H9 (cell line): ENCODE results near the gene B9D1. TPM values are rescaled to one million over a fixed set of nuclear protein-coding genes. Genes with fewer than 3 reads are reported as not detected.

Experiments
- DNase-seq: peaks from one replicate; pipeline ENCODE4 v3.0.0-alpha.2; 2017
- H2AFZ ChIP-seq: one replicate; pipeline ENCODE4 v1.6.1; 2013; ENCODE audit warnings: mild to moderate bottlenecking, low read length, control low read depth, moderate library complexity
- H2AK5ac ChIP-seq: 2 replicates; pipeline ENCODE4 v1.6.1; 2013; ENCODE audit warnings: low read length, control low read depth, mixed read lengths; ENCODE audit not compliant: insufficient read length
- H2BK120ac ChIP-seq: one replicate; pipeline ENCODE4 v1.6.1; 2013; ENCODE audit warnings: low read depth, mild to moderate bottlenecking, low read length, control low read depth, inconsistent platforms; ENCODE audit not compliant: poor library complexity, severe bottlenecking
- H2BK12ac ChIP-seq: 2 replicates; pipeline ENCODE4 v1.6.1; 2013; ENCODE audit warnings: low read length, control low read depth, mixed read lengths, low read depth; ENCODE audit not compliant: insufficient read length
- H2BK15ac ChIP-seq: 2 replicates; pipeline ENCODE4 v1.6.1; 2013; ENCODE audit warnings: low read depth, low read length, control low read depth
- H2BK20ac ChIP-seq: one replicate; pipeline ENCODE4 v1.6.1; 2013; ENCODE audit warnings: low read depth, mild to moderate bottlenecking, low read length, control low read depth, inconsistent platforms; ENCODE audit not compliant: poor library complexity, severe bottlenecking
- H2BK5ac ChIP-seq: 2 replicates; pipeline ENCODE4 v1.6.1; 2013; ENCODE audit warnings: low read length, control low read depth, mixed read lengths; ENCODE audit not compliant: insufficient read length
- H3K14ac ChIP-seq: 2 replicates; pipeline ENCODE4 v1.6.1; 2013; ENCODE audit warnings: low read length, control low read depth; ENCODE audit not compliant: insufficient read depth
- H3K18ac ChIP-seq: 2 replicates; pipeline ENCODE4 v1.6.1; 2013; ENCODE audit warnings: low read depth, mild to moderate bottlenecking, mixed read lengths, low read length, control low read depth; ENCODE audit not compliant: insufficient read length
- H3K23ac ChIP-seq: 2 replicates; pipeline ENCODE4 v1.6.1; 2013; ENCODE audit warnings: low read length, control low read depth, mixed read lengths, low read depth; ENCODE audit not compliant: insufficient read length
- H3K23me2 ChIP-seq: 2 replicates; pipeline ENCODE4 v1.6.1; 2013; ENCODE audit warnings: low read depth, mild to moderate bottlenecking, mixed read lengths, low read length, control low read depth; ENCODE audit not compliant: insufficient read length, poor library complexity, severe bottlenecking
- H3K27ac ChIP-seq: 2 replicates; pipeline ENCODE4 v1.5.1; 2013; ENCODE audit warnings: low read length, control low read depth, mixed read lengths, low read depth; ENCODE audit not compliant: insufficient read length
- H3K27me3 ChIP-seq: 2 replicates; pipeline ENCODE4 v1.6.1; 2013; ENCODE audit warnings: low read length, control low read depth, inconsistent platforms; ENCODE audit not compliant: insufficient read depth
- H3K4ac ChIP-seq: 2 replicates; pipeline ENCODE4 v1.6.1; 2013; ENCODE audit warnings: low read depth, mild to moderate bottlenecking, control low read depth, inconsistent platforms, low read length, moderate library complexity
- H3K4me1 ChIP-seq: 2 replicates; pipeline ENCODE4 v1.6.1; 2013; ENCODE audit warnings: low read length, control low read depth, inconsistent platforms; ENCODE audit not compliant: insufficient read depth
- H3K4me2 ChIP-seq: 2 replicates; pipeline ENCODE4 v1.6.1; 2013; ENCODE audit warnings: low read length, control low read depth, mixed read lengths; ENCODE audit not compliant: insufficient read length, insufficient read depth
- H3K56ac ChIP-seq: 2 replicates; pipeline ENCODE4 v1.6.1; 2013; ENCODE audit warnings: low read depth, mild to moderate bottlenecking, mixed read lengths, low read length, control low read depth; ENCODE audit not compliant: insufficient read length
- H3K79me1 ChIP-seq: 2 replicates; pipeline ENCODE4 v1.6.1; 2013; ENCODE audit warnings: low read depth, mild to moderate bottlenecking, moderate library complexity, low read length, control low read depth, inconsistent platforms; ENCODE audit not compliant: insufficient read depth, poor library complexity, severe bottlenecking
- H3K79me2 ChIP-seq: 2 replicates; pipeline ENCODE4 v1.6.1; 2013; ENCODE audit warnings: low read length, control low read depth, inconsistent platforms; ENCODE audit not compliant: insufficient read depth
- H3K9ac ChIP-seq: 2 replicates; pipeline ENCODE4 v1.6.1; 2013; ENCODE audit warnings: low read length, control low read depth, mixed read lengths; ENCODE audit not compliant: insufficient read length; ENCODE audit errors: extremely low read depth
- H3K9me3 ChIP-seq: one replicate; pipeline ENCODE4 v1.6.1; 2013; ENCODE audit warnings: low read depth, low read length, inconsistent platforms; ENCODE audit not compliant: control insufficient read depth
- H3T11ph ChIP-seq: one replicate; pipeline ENCODE4 v1.6.1; 2013; ENCODE audit warnings: mild to moderate bottlenecking, low read length, control low read depth, inconsistent platforms
- H4K20me1 ChIP-seq: one replicate; pipeline ENCODE4 v1.6.1; 2013; ENCODE audit not compliant: control insufficient read depth, insufficient read length, insufficient read depth
- H4K5ac ChIP-seq: 2 replicates; pipeline ENCODE4 v1.6.1; 2013; ENCODE audit warnings: low read depth, mild to moderate bottlenecking, mixed read lengths, low read length, control low read depth; ENCODE audit not compliant: insufficient read length
- H4K8ac ChIP-seq: replicated peaks from 2 replicates; pipeline ENCODE4 v1.6.1; 2013; ENCODE audit warnings: low read length, control low read depth, mixed read lengths, low read depth; ENCODE audit not compliant: insufficient read length
- H4K91ac ChIP-seq: 2 replicates; pipeline ENCODE4 v1.6.1; 2013; ENCODE audit warnings: low read depth, mild to moderate bottlenecking, moderate library complexity, mixed read lengths, low read length, control low read depth; ENCODE audit not compliant: insufficient read length
- H3K27ac Mint-ChIP-seq, 3 experiments: 2 replicates in 2 of 3; 3 replicates in 1 of 3; pipeline ENCODE4 v1.8.0; 2020 to 2021; ENCODE audit warnings: mixed read lengths in 3 of 3, mild to moderate bottlenecking in 1 of 3, moderate library complexity in 1 of 3
- H3K27me3 Mint-ChIP-seq: 2 replicates; pipeline ENCODE4 v1.8.0; 2021; ENCODE audit warnings: low read depth, mild to moderate bottlenecking, moderate library complexity, mixed read lengths
- H3K36me3 Mint-ChIP-seq, 3 experiments: 2 replicates in 2 of 3; 3 replicates in 1 of 3; pipeline ENCODE4 v1.8.0; 2020 to 2021; ENCODE audit warnings: low read depth in 3 of 3, mixed read lengths in 3 of 3; ENCODE audit not compliant: insufficient read depth in 1 of 3
- H3K4me1 Mint-ChIP-seq, 2 experiments: 2 replicates each; pipeline ENCODE4 v1.8.0; 2020; ENCODE audit warnings: mixed read lengths in 2 of 2
- H3K4me3 Mint-ChIP-seq, 2 experiments: 2 replicates in 1 of 2; 3 replicates in 1 of 2; pipeline ENCODE4 v1.8.0; 2020 to 2021; ENCODE audit warnings: mild to moderate bottlenecking in 2 of 2, mixed read lengths in 2 of 2, moderate library complexity in 1 of 2
- H3K9me3 Mint-ChIP-seq, 2 experiments: 2 replicates in 1 of 2; 3 replicates in 1 of 2; pipeline ENCODE4 v1.8.0; 2020; ENCODE audit warnings: mild to moderate bottlenecking in 2 of 2, mixed read lengths in 2 of 2, moderate library complexity in 1 of 2
- CTCF ChIP-seq: fragments of 200-600 bp; sonication (generic); conservative IDR thresholded peaks from 3 replicates; pipeline ENCODE4 v1.8.0; 2021; ENCODE audit warnings: antibody characterized with exemption, mild to moderate bottlenecking
- total RNA-seq: library from RNA; stranded (reverse); gene quantifications from 2 replicates; pipeline ENCODE4 v1.2.1, GENCODE V29; 2021

The B9D1 gene
- total RNA-seq, 1 experiment from 2014 or later: 30.4 TPM

- Histone ChIP-seq H2BK12ac (no peak overlapping the region), H4K8ac (no peak overlapping the region), H2AFZ (no peak overlapping the region), H3K23me2 (no peaks in the 10 kb centered on the region), H3K4me1 (no peaks in the 10 kb centered on the region), H3K9ac (no peak overlapping the region), H4K20me1 (no peaks in the 10 kb centered on the region), H2BK15ac (no peak overlapping the region), H2BK5ac (no peak overlapping the region), H3K4me2 (no peak overlapping the region), H3K56ac (no peak overlapping the region), H4K5ac (no peak overlapping the region), H3T11ph (no peak overlapping the region), H2AK5ac (no peak overlapping the region), H3K14ac (no peak overlapping the region), H3K4ac (no peak overlapping the region), H3K18ac (no peak overlapping the region), H2BK120ac (no peak overlapping the region), H2BK20ac (no peak overlapping the region), H3K79me1 (no peaks in the 10 kb centered on the region), H3K23ac (no peak overlapping the region), H3K27me3 (no peaks in the 10 kb centered on the region), H3K79me2 (no peaks in the 10 kb centered on the region), H3K9me3 (no peaks in the 10 kb centered on the region), H3K27ac (no peak overlapping the region), H4K91ac (no peak overlapping the region)
- Mint-ChIP-seq H3K27me3 (no peaks in the 10 kb centered on the region), H3K4me3 (no peak overlapping the region), H3K4me1 (peaks cover 8 to 28% of the 10 kb centered on the region in 2 experiments), H3K27ac (no peak overlapping the region), H3K36me3 (peaks cover 35 to 48% (median 48%) of the 10 kb centered on the region in 3 experiments), H3K9me3 (peaks cover 17 to 19% of the 10 kb centered on the region in 2 experiments)
- no peak for TF ChIP-seq CTCF
- no peak for DNase-seq
These were observed 37.0 kb downstream of the B9D1 start for GRCh38 chr17:19325542-19325941.
